Panc1 (cell line): ENCODE data around the gene CACNA1B.

Experiments used
- CTCF ChIP-seq: fragments of 450-650 bp; IDR thresholded peaks from 2 replicates; pipeline ENCODE4 v1.5.1; 2017; ENCODE audit warnings: mild to moderate bottlenecking
- POLR2AphosphoS5 ChIP-seq: IDR thresholded peaks from 2 replicates; pipeline ENCODE4 v1.6.1; 2012; ENCODE audit warnings: mild to moderate bottlenecking, low read depth, low read length, moderate library complexity
- SIN3A ChIP-seq: IDR thresholded peaks from 2 replicates; pipeline ENCODE4 v1.6.1; 2012; ENCODE audit warnings: low read depth, mild to moderate bottlenecking, low read length, moderate library complexity, borderline replicate concordance; ENCODE audit not compliant: insufficient read depth
- TCF7L2 ChIP-seq: IDR thresholded peaks from 2 replicates; pipeline ENCODE4 v1.6.1; 2011; ENCODE audit warnings: mild to moderate bottlenecking, low read depth, low read length, inconsistent platforms
- TF ChIP-seq, protein P1 (sequence below), 2 experiments: IDR thresholded peaks; 2 replicates each; pipeline ENCODE4 v1.6.1; 2011 to 2012; ENCODE audit warnings: low read depth in 2 of 2, control low read depth in 1 of 2, low read length in 1 of 2, mild to moderate bottlenecking in 1 of 2, moderate library complexity in 1 of 2; ENCODE audit not compliant: insufficient read depth in 1 of 2

- TF ChIP-seq CTCF, result no peak
- TF ChIP-seq SIN3A, result no peak
- TF ChIP-seq POLR2AphosphoS5, result no peak
- TF ChIP-seq, protein P1, sequence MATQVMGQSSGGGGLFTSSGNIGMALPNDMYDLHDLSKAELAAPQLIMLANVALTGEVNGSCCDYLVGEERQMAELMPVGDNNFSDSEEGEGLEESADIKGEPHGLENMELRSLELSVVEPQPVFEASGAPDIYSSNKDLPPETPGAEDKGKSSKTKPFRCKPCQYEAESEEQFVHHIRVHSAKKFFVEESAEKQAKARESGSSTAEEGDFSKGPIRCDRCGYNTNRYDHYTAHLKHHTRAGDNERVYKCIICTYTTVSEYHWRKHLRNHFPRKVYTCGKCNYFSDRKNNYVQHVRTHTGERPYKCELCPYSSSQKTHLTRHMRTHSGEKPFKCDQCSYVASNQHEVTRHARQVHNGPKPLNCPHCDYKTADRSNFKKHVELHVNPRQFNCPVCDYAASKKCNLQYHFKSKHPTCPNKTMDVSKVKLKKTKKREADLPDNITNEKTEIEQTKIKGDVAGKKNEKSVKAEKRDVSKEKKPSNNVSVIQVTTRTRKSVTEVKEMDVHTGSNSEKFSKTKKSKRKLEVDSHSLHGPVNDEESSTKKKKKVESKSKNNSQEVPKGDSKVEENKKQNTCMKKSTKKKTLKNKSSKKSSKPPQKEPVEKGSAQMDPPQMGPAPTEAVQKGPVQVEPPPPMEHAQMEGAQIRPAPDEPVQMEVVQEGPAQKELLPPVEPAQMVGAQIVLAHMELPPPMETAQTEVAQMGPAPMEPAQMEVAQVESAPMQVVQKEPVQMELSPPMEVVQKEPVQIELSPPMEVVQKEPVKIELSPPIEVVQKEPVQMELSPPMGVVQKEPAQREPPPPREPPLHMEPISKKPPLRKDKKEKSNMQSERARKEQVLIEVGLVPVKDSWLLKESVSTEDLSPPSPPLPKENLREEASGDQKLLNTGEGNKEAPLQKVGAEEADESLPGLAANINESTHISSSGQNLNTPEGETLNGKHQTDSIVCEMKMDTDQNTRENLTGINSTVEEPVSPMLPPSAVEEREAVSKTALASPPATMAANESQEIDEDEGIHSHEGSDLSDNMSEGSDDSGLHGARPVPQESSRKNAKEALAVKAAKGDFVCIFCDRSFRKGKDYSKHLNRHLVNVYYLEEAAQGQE (IDR thresholded peaks at IDR 0.05; ENCODE audit: insufficient read depth in 1 of 2, low read depth in 2 of 2, low read length in 1 of 2), result no peak
- TF ChIP-seq TCF7L2, result no peak
Measured at GRCh38 chr9:138067613-138068367, 190.2 kb downstream of the CACNA1B start.
